Endothelial cell (in vitro differentiated cells): ENCODE data around the gene RHCE. TPM values are rescaled to one million over a fixed set of nuclear protein-coding genes. Genes with fewer than 3 reads are reported as not detected.
A peak's percentile ranks its signal among the peaks of the same experiment; 100 is the strongest.
"Not testable (repeated sequence)": the region's sequence is repeated elsewhere in the genome, so short reads cannot be mapped to it uniquely, and the experiment has no call there.

ENCODE experiments used
- DNase-seq: peaks from one replicate; pipeline ENCODE4 v3.0.0; 2021; ENCODE audit warnings: low spot score
- H3K27ac Mint-ChIP-seq: one replicate; pipeline ENCODE4 v1.8.0; 2021; ENCODE audit warnings: mixed read lengths, inconsistent platforms; ENCODE audit not compliant: unreplicated experiment
- H3K27me3 Mint-ChIP-seq: one replicate; pipeline ENCODE4 v1.8.0; 2021; ENCODE audit warnings: mild to moderate bottlenecking, moderate library complexity, mixed read lengths, inconsistent platforms; ENCODE audit not compliant: unreplicated experiment
- H3K36me3 Mint-ChIP-seq: one replicate; pipeline ENCODE4 v1.8.0; 2021; ENCODE audit warnings: mild to moderate bottlenecking, low read depth, mixed read lengths, inconsistent platforms; ENCODE audit not compliant: unreplicated experiment
- H3K4me1 Mint-ChIP-seq: one replicate; pipeline ENCODE4 v1.8.0; 2021; ENCODE audit warnings: mild to moderate bottlenecking, mixed read lengths, inconsistent platforms; ENCODE audit not compliant: unreplicated experiment
- H3K4me3 Mint-ChIP-seq: one replicate; pipeline ENCODE4 v1.8.0; 2021; ENCODE audit warnings: mild to moderate bottlenecking, mixed read lengths, inconsistent platforms; ENCODE audit not compliant: unreplicated experiment
- H3K9me3 Mint-ChIP-seq: one replicate; pipeline ENCODE4 v1.8.0; 2021; ENCODE audit warnings: mixed read lengths, inconsistent platforms; ENCODE audit not compliant: unreplicated experiment
- total RNA-seq: library from RNA; stranded (reverse); fragmentation: NEBNext Ultra II Directional; extraction: Animal tissue kit (Norgen Biotek cat#: 25700); gene quantifications from one replicate; pipeline ENCODE4 v1.2.1, GENCODE V29; 2021; ENCODE audit not compliant: unreplicated experiment
- TF ChIP-seq, protein P1 (sequence below): fragments of 200-600 bp; sonication (generic); IDR thresholded peaks from one replicate; pipeline ENCODE4 v1.5.0; 2021; ENCODE audit warnings: antibody characterized with exemption; ENCODE audit not compliant: unreplicated experiment

The RHCE gene
- total RNA-seq, 1 donor from 2014 or later: 2.4 TPM

DNA sequence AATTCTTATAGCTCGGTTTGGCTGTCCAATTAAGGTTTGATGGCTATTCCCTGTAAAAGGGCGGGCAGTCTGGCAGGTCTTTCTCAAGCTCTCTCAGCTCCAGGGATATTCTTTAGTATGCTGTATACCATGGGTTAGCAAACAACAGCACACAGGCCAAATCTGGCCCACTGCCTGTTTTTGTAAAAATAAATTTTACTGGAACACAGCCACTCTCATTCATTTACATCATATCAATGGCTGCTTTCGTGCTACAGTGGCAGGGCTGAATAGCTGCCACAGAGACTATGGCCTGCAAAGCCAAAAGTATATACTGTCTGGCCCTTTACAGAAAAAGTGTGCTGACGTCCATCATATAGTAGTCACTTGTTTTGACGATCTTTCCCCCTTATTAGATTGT is 42.1 kb upstream of the RHCE start:
- TF ChIP-seq, protein P1, sequence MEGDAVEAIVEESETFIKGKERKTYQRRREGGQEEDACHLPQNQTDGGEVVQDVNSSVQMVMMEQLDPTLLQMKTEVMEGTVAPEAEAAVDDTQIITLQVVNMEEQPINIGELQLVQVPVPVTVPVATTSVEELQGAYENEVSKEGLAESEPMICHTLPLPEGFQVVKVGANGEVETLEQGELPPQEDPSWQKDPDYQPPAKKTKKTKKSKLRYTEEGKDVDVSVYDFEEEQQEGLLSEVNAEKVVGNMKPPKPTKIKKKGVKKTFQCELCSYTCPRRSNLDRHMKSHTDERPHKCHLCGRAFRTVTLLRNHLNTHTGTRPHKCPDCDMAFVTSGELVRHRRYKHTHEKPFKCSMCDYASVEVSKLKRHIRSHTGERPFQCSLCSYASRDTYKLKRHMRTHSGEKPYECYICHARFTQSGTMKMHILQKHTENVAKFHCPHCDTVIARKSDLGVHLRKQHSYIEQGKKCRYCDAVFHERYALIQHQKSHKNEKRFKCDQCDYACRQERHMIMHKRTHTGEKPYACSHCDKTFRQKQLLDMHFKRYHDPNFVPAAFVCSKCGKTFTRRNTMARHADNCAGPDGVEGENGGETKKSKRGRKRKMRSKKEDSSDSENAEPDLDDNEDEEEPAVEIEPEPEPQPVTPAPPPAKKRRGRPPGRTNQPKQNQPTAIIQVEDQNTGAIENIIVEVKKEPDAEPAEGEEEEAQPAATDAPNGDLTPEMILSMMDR: no peak
- peaks cover 16% of the 10 kb centered on the region for H3K4me1 Mint-ChIP-seq
- no peaks in the 10 kb centered on the region for H3K9me3 Mint-ChIP-seq
- no peak for DNase-seq
- H3K4me3 Mint-ChIP-seq: no peak overlapping the region
- peak overlapping the region; percentile 69 for H3K27ac Mint-ChIP-seq
- H3K27me3 Mint-ChIP-seq: peaks cover 2% of the 10 kb centered on the region
- H3K36me3 Mint-ChIP-seq: peaks cover 34% of the 10 kb centered on the region

DNA sequence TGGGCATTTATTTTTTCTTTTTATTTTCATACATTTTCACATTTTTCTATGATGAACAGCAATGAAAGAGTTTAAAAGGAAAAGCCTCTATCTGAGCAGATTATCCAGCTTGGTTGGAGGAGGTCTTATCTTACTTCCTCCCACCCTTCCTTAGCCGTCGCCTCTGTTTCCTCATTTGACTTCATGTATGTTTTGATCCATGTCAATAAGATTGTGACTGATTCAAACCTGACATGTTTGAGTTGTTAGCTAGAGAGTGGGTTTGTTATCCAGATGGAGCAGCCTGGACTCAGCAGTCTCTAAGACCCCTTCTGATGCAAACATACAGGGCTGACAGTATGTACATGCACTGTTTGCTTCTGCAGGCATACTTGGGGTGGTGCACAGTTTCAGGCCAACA is 41.2 kb upstream of the RHCE start:
- H3K36me3 Mint-ChIP-seq: peaks cover 34% of the 10 kb centered on the region
- TF ChIP-seq, protein P1: no peak
- H3K4me1 Mint-ChIP-seq: peaks cover 16% of the 10 kb centered on the region
- no peaks in the 10 kb centered on the region for H3K9me3 Mint-ChIP-seq
- DNase-seq: no peak
- H3K27me3 Mint-ChIP-seq: peaks cover 2% of the 10 kb centered on the region
- H3K27ac Mint-ChIP-seq: peak overlapping the region; percentile 69
- no peak overlapping the region for H3K4me3 Mint-ChIP-seq

DNA sequence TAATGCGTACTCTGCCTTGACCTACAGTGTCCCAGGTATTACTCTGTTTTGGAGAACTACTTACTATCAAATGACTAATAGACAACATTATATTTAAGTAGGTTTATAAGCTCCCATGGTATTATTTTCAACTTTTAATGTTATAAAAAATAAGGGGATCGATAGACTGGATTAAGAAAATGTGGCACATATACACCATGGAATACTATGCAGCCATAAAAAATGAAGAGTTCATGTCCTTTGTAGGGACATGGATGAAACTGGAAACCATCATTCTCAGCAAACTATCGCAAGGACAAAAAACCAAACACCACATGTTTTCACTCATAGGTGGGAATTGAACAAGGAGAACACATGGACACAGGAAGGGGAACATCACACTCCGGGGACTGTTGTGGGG is 40.2 kb upstream of the RHCE start:
- peak overlapping the region; percentile 90 for H3K27ac Mint-ChIP-seq
- DNase-seq, H3K4me3 Mint-ChIP-seq, H3K9me3 Mint-ChIP-seq, H3K27me3 Mint-ChIP-seq: not testable (repeated sequence)
- peaks cover 32% of the 10 kb centered on the region for H3K36me3 Mint-ChIP-seq
- H3K4me1 Mint-ChIP-seq: peaks cover 16% of the 10 kb centered on the region

DNA sequence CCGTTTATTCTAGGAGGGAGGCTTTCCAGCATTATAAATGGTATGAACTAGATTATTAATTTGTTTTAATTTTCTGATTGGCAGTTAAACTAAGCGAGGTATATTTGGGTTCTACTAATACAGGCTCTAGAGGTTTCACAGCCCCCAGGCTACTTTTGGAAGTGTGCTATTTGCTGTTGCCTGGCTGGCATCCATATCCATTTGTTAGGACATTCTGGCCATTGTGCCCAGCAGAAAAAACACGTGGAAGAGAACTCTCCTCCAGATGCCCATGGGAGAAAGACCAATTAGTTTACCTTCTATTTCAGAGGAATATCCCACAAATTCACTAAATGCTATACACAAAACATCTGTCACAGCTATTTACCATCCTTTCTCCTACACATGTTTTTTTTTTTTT is 39.4 kb upstream of the RHCE start:
- DNase-seq: no peak
- Mint-ChIP-seq H3K27me3 (peaks cover 2% of the 10 kb centered on the region), H3K4me3 (no peak overlapping the region), H3K27ac (peak overlapping the region; percentile 31), H3K36me3 (peaks cover 24% of the 10 kb centered on the region), H3K4me1 (peaks cover 16% of the 10 kb centered on the region), H3K9me3 (no peaks in the 10 kb centered on the region)
- TF ChIP-seq, protein P1: no peak

DNA sequence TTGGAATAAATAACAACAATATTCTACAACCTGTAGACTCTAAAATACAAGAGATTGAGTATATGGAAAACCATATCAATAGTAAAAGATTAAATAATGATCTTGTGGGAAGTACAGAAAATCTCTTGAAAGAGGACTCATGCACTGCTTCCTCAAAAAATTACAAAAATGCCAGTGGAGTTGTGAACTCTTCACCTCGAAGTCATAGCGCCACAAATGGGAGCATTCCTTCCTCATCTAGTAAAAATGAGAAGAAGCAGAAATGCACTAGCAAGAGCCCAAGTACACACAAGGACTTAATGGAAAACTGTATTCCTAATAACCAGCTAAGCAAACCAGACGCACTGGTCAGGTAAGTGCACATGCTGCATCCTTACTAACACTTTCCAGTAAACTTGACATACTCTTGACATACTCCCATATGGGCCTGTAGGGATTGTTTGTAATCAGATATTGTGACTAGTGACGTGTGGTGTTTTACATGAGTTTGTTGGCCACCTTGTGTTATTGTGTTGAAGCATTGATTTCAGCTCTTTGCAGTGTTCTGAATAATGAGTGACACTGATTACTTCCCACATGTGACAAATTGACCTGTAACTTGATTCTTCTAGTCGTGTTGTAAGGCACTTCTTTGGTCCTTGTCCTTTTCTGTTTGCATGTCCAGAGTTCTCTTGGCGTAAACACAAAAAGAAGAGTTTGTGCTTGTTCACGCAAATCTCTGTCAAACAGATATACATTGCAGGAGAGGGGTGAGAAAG is 38.1 kb upstream of the RHCE start:
- Mint-ChIP-seq H3K9me3 (no peaks in the 10 kb centered on the region), H3K36me3 (peaks cover 24% of the 10 kb centered on the region), H3K4me3 (no peak overlapping the region), H3K4me1 (peaks cover 16% of the 10 kb centered on the region), H3K27me3 (no peaks in the 10 kb centered on the region), H3K27ac (no peak overlapping the region)
- DNase-seq: no peak
- TF ChIP-seq, protein P1: no peak
